Measurements from ENCODE around the gene PTPRD. TPM values are rescaled to one million over a fixed set of nuclear protein-coding genes. Genes with fewer than 3 reads are reported as not detected.

The PTPRD gene
- total RNA-seq, 4 donors from 2014 or later: 0.78 to 11.7 (median 1.6) TPM

DNA sequence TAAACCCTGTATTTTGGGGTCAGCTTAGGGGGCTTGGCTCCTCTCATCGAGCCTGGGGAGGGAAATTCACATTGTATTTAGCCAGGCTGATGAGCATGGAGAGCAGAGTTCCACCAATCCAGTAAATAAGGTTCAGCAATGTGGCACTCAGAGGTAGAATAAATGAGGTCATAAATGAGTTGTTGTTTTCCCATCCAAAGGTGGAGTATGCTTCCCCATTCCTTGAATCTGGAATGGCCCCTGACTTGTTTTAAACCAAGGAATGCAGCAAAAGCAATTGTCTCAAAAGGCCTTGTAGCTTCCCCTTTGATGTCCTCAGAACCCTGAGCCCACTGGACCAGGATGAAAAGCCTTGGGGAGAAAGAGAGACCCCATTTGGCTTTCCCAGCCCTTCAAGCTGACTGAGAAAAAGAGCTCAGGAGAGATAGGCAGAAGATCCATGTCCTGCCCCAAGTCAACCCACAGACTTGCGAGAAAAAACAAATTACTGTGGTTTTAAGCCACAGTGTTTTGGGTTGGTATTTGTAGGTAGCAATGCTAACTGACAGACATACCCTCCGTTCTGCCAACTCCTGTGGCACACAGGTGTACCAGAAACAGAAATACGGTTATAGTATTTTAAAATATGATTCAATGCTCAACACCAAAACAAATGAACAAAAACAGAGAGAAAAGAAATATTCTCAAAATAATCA lies 2247.2 kb downstream of the PTPRD start:
- DNase-seq: no peak
- H3K4me3 ChIP-seq: no peak overlapping the region
- no peak for TF ChIP-seq POLR2A (IDR thresholded peaks at IDR 0.05)
- TF ChIP-seq, protein P1, sequence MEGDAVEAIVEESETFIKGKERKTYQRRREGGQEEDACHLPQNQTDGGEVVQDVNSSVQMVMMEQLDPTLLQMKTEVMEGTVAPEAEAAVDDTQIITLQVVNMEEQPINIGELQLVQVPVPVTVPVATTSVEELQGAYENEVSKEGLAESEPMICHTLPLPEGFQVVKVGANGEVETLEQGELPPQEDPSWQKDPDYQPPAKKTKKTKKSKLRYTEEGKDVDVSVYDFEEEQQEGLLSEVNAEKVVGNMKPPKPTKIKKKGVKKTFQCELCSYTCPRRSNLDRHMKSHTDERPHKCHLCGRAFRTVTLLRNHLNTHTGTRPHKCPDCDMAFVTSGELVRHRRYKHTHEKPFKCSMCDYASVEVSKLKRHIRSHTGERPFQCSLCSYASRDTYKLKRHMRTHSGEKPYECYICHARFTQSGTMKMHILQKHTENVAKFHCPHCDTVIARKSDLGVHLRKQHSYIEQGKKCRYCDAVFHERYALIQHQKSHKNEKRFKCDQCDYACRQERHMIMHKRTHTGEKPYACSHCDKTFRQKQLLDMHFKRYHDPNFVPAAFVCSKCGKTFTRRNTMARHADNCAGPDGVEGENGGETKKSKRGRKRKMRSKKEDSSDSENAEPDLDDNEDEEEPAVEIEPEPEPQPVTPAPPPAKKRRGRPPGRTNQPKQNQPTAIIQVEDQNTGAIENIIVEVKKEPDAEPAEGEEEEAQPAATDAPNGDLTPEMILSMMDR (IDR thresholded peaks at IDR 0.05 in 4 of 5, conservative IDR thresholded peaks at IDR 0.05 in 1 of 5): no peak
- H3K27ac ChIP-seq: no peak overlapping the region
- ATAC-seq: no peak
- H3K9me3 ChIP-seq: no peaks in the 10 kb centered on the region
- no peaks in the 10 kb centered on the region for H3K36me3 ChIP-seq
- no peaks in the 10 kb centered on the region for H3K4me1 ChIP-seq
- in situ Hi-C loops (cut with MboI; ENCODE audit: low sequenced_read_pairs in 4 of 4) (no loop called here), intact Hi-C loops (cut with DNase I; ENCODE audit: low total_unique reads) (no loop called here)
- H3K27me3 ChIP-seq: no peaks in the 10 kb centered on the region

DNA sequence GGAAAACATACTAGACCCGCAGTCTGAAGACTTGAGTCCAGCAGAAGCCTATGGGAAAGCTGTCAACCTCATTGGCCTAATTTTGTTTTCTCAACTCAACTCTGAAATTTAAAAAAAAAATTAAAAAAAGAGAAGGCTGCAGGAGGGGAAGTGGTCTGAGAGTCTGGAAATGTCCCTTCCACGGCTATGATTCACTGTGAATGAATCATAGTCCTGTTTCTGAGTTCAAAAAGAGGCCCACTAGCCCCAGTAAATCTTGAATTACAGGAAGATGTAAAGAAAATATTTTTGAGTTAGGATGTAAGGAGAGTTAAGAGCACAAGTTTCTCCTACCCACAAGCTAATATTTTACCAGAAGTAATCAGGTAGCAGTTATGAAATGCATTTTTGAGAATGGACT lies 2247.8 kb downstream of the PTPRD start:
- Histone ChIP-seq H3K9me3 (no peaks in the 10 kb centered on the region), H3K27ac (no peak overlapping the region), H3K36me3 (no peaks in the 10 kb centered on the region), H3K4me1 (no peaks in the 10 kb centered on the region), H3K27me3 (no peaks in the 10 kb centered on the region), H3K4me3 (no peak overlapping the region)
- ATAC-seq (no peak), DNase-seq (no peak)
- intact Hi-C loops (cut with DNase I; ENCODE audit: low total_unique reads) (no loop called here), in situ Hi-C loops (cut with MboI; ENCODE audit: low sequenced_read_pairs in 4 of 4) (no loop called here)
- no peak for TF ChIP-seq POLR2A (IDR thresholded peaks at IDR 0.05)
- TF ChIP-seq, protein P1 (IDR thresholded peaks at IDR 0.05 in 4 of 5, conservative IDR thresholded peaks at IDR 0.05 in 1 of 5): no peak

DNA sequence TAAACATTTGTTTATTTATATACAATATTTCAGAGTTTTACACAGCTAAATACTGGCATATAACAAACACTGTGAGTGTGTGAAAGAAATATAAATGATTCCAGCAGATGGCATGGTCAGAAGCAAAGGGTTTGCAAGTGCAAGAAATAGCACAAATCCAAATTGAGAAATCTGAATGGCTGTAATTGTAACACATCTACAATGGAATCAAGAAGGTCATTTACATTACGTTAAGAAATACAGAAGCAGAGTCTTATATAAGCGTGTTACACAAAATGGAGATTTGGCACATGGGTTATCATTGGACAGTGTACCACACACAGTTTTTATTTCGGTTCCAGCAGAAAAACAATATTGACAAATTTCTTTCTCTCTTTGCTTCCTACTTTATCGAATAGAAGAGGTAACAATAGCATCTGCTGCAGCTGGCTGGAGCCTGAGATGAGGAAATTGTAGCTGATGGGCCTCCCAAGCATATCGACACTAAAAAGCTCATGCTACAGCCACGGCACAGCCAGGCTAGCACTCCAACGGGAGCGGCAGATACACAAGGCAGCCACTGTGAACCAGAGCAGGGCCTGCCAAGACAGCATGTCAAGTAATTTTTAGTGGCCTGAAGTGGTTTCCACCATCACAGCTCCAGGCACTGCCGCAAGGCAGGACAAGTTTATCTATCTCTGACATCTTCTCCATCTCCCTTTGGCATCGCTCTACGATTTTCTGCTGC lies 2248.6 kb downstream of the PTPRD start:
- no peak for ATAC-seq
- Histone ChIP-seq H3K36me3 (no peaks in the 10 kb centered on the region), H3K9me3 (no peaks in the 10 kb centered on the region), H3K27ac (no peak overlapping the region), H3K4me3 (no peak overlapping the region), H3K4me1 (no peaks in the 10 kb centered on the region), H3K27me3 (no peaks in the 10 kb centered on the region)
- TF ChIP-seq, protein P1 (IDR thresholded peaks at IDR 0.05 in 4 of 5, conservative IDR thresholded peaks at IDR 0.05 in 1 of 5): no peak
- no peak for TF ChIP-seq POLR2A (IDR thresholded peaks at IDR 0.05)
- in situ Hi-C loops (cut with MboI; ENCODE audit: low sequenced_read_pairs in 4 of 4) (no loop called here), intact Hi-C loops (cut with DNase I; ENCODE audit: low total_unique reads) (no loop called here)
- no peak for DNase-seq

DNA sequence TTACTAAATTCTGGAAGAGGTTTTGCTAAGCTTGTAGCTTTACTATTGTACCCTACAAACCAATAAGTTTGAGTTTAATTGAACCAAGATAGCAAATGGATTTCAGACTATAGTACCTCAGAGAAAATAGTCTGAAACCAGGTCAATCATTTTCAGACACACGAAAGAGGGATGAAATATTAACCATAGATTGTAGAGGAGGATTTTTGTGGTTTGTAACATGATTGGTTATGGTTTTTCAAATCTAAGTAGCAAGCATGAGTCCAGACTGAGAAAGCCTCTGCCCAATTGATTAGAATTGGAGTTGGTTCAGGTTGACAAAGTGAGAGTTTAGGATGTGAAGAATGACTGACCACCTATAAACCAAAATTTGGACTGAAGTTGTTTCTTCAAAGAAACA lies 2250.6 kb downstream of the PTPRD start:
- no peak overlapping the region for H3K4me3 ChIP-seq
- no peaks in the 10 kb centered on the region for H3K36me3 ChIP-seq
- intact Hi-C loops (cut with DNase I; ENCODE audit: low total_unique reads) (no loop called here), in situ Hi-C loops (cut with MboI; ENCODE audit: low sequenced_read_pairs in 4 of 4) (no loop called here)
- TF ChIP-seq, protein P1 (IDR thresholded peaks at IDR 0.05 in 4 of 5, conservative IDR thresholded peaks at IDR 0.05 in 1 of 5): no peak
- TF ChIP-seq POLR2A (IDR thresholded peaks at IDR 0.05): no peak
- H3K27ac ChIP-seq: no peak overlapping the region
- ATAC-seq: no peak
- H3K27me3 ChIP-seq: no peaks in the 10 kb centered on the region
- no peaks in the 10 kb centered on the region for H3K9me3 ChIP-seq
- DNase-seq: no peak
- H3K4me1 ChIP-seq: no peaks in the 10 kb centered on the region
